HAP-1 (cell line): Measurements from ENCODE around the gene FAM222B.
"Not testable (repeated sequence)": the region's sequence is repeated elsewhere in the genome, so short reads cannot be mapped to it uniquely, and the experiment has no call there.

Source experiments
- DNase-seq, 2 experiments: peaks; one replicate each; pipeline ENCODE4 v3.0.0-alpha.2; 2016 to 2020; ENCODE audit warnings: low spot score in 2 of 2
- H3K27me3 ChIP-seq: fragments of 250-450 bp; sonication (Bioruptor Pico); 2 replicates; pipeline ENCODE4 v1.5.1; 2020; ENCODE audit warnings: low read depth, mild to moderate bottlenecking, moderate library complexity
- H3K36me3 ChIP-seq: fragments of 250-450 bp; sonication (Bioruptor Pico); replicated peaks from 2 replicates; pipeline ENCODE4 v1.5.1; 2020; ENCODE audit warnings: mild to moderate bottlenecking
- H3K4me1 ChIP-seq: fragments of 250-450 bp; sonication (Bioruptor Pico); 2 replicates; pipeline ENCODE4 v1.5.1; 2020; ENCODE audit warnings: mild to moderate bottlenecking
- H3K4me3 ChIP-seq: fragments of 250-450 bp; sonication (Bioruptor Pico); 2 replicates; pipeline ENCODE4 v1.5.1; 2020; ENCODE audit warnings: mild to moderate bottlenecking, moderate library complexity
- H3K9me3 ChIP-seq: fragments of 250-450 bp; sonication (Bioruptor Pico); 2 replicates; pipeline ENCODE4 v1.5.1; 2020; ENCODE audit warnings: mild to moderate bottlenecking, moderate library complexity
- in situ Hi-C: fragments of 300-500 bp; cut with MboI; formaldehyde crosslinking; loops from 3 replicates; pipeline ENCODE4 v1.14.3; 2020; ENCODE audit warnings: low sequenced_read_pairs, inconsistent platforms, mixed read lengths

FAM222B gene

GRCh38 chr17:28843816-28844148 lies 1.2 kb upstream of the FAM222B start:
- Histone ChIP-seq H3K4me1 (peaks cover 9% of the 10 kb centered on the region; the same call in 1 of the 2 replicates), H3K9me3 (no peaks in the 10 kb centered on the region), H3K36me3 (no peaks in the 10 kb centered on the region; the same call in 1 of the 2 replicates), H3K27me3 (no peaks in the 10 kb centered on the region), H3K4me3 (no peak overlapping the region)
- in situ Hi-C loops = no loop called here
- DNase-seq = no peak

GRCh38 chr17:28841901-28842281 lies 699 bp downstream of the FAM222B start:
- peaks cover 9% of the 10 kb centered on the region; the same call in 1 of the 2 replicates for H3K4me1 ChIP-seq
- no peaks in the 10 kb centered on the region for H3K9me3 ChIP-seq
- H3K27me3 ChIP-seq = no peaks in the 10 kb centered on the region
- H3K36me3 ChIP-seq = no peaks in the 10 kb centered on the region; the same call in 1 of the 2 replicates
- DNase-seq = no peak
- in situ Hi-C loops = no loop called here
- peak overlapping the region; percentile 80 for H3K4me3 ChIP-seq

- in situ Hi-C loops = no loop called here
- H3K36me3 ChIP-seq = no peaks in the 10 kb centered on the region; the same call in 1 of the 2 replicates
- H3K9me3 ChIP-seq = no peaks in the 10 kb centered on the region
- H3K4me3 ChIP-seq = no peak overlapping the region
- no peaks in the 10 kb centered on the region for H3K27me3 ChIP-seq
- no peak for DNase-seq
- H3K4me1 ChIP-seq = peaks cover 9% of the 10 kb centered on the region; the same call in 1 of the 2 replicates
Measured at GRCh38 chr17:28839221-28839620, 3.4 kb downstream of the FAM222B start.

- H3K9me3 ChIP-seq, DNase-seq, H3K4me3 ChIP-seq, H3K36me3 ChIP-seq, in situ Hi-C loops, H3K27me3 ChIP-seq, H3K4me1 ChIP-seq: not testable (repeated sequence)
Measured at GRCh38 chr17:28836541-28836940, 6.0 kb downstream of the FAM222B start.

- in situ Hi-C loops = no loop called here
Measured at GRCh38 chr17:28834420-28834819, 8.2 kb downstream of the FAM222B start.

GRCh38 chr17:28828294-28829040 lies 14.1 kb downstream of the FAM222B start:
- Histone ChIP-seq H3K36me3 (no peaks in the 10 kb centered on the region; the same call in 1 of the 2 replicates), H3K9me3 (no peaks in the 10 kb centered on the region), H3K4me1 (no peaks in the 10 kb centered on the region), H3K4me3 (no peak overlapping the region), H3K27me3 (no peaks in the 10 kb centered on the region)
- in situ Hi-C loops = no loop called here
- DNase-seq = no peak

More at GRCh38 chr17:28834420-28834819, 8.2 kb downstream of the FAM222B start:
- Histone ChIP-seq H3K4me3 (no peak overlapping the region), H3K4me1 (no peaks in the 10 kb centered on the region), H3K9me3 (no peaks in the 10 kb centered on the region), H3K36me3 (no peaks in the 10 kb centered on the region; the same call in 1 of the 2 replicates), H3K27me3 (no peaks in the 10 kb centered on the region)
- DNase-seq = no peak

GRCh38 chr17:28827672-28828071 lies 14.9 kb downstream of the FAM222B start:
- no peaks in the 10 kb centered on the region; the same call in 1 of the 2 replicates for H3K36me3 ChIP-seq
- no peaks in the 10 kb centered on the region for H3K9me3 ChIP-seq
- no peaks in the 10 kb centered on the region for H3K4me1 ChIP-seq
- DNase-seq = no peak
- H3K27me3 ChIP-seq = no peaks in the 10 kb centered on the region
- in situ Hi-C loops = no loop called here
- H3K4me3 ChIP-seq = no peak overlapping the region

GRCh38 chr17:28819582-28819981 lies 23.0 kb downstream of the FAM222B start:
- Histone ChIP-seq H3K4me3 (no peak overlapping the region), H3K27me3 (no peaks in the 10 kb centered on the region), H3K36me3 (no peaks in the 10 kb centered on the region), H3K4me1 (peaks cover 22% of the 10 kb centered on the region), H3K9me3 (no peaks in the 10 kb centered on the region)
- in situ Hi-C loops = no loop called here
- DNase-seq = peak in 1 of 2 experiments; percentile 77

- in situ Hi-C loops = no loop called here
- no peak overlapping the region for H3K4me3 ChIP-seq
- H3K27me3 ChIP-seq = no peaks in the 10 kb centered on the region
- H3K4me1 ChIP-seq = peaks cover 22% of the 10 kb centered on the region
- peak; percentile 49 to 89 for DNase-seq
- H3K36me3 ChIP-seq = no peaks in the 10 kb centered on the region
- H3K9me3 ChIP-seq = no peaks in the 10 kb centered on the region
Measured at GRCh38 chr17:28818819-28819221, 23.8 kb downstream of the FAM222B start.

GRCh38 chr17:28816540-28816939 lies 26.1 kb downstream of the FAM222B start:
- in situ Hi-C loops = no loop called here
- DNase-seq = no peak
- Histone ChIP-seq H3K9me3 (no peaks in the 10 kb centered on the region), H3K4me3 (no peak overlapping the region), H3K27me3 (no peaks in the 10 kb centered on the region), H3K4me1 (peaks cover 26% of the 10 kb centered on the region), H3K36me3 (no peaks in the 10 kb centered on the region)

- in situ Hi-C loops = no loop called here
- peak in 1 of 2 experiments; percentile 35 for DNase-seq
- no peaks in the 10 kb centered on the region for H3K36me3 ChIP-seq
- no peaks in the 10 kb centered on the region for H3K9me3 ChIP-seq
- peaks cover 37% of the 10 kb centered on the region for H3K4me1 ChIP-seq
- H3K4me3 ChIP-seq = peak overlapping the region; percentile 71
- H3K27me3 ChIP-seq = no peaks in the 10 kb centered on the region
Measured at GRCh38 chr17:28812748-28813377, 29.7 kb downstream of the FAM222B start.

GRCh38 chr17:28812091-28812747 lies 30.4 kb downstream of the FAM222B start:
- in situ Hi-C loops = no loop called here
- H3K4me1 ChIP-seq = peaks cover 43% of the 10 kb centered on the region
- no peaks in the 10 kb centered on the region for H3K9me3 ChIP-seq
- peak; percentile 94 to 99 for DNase-seq
- H3K36me3 ChIP-seq = no peaks in the 10 kb centered on the region
- peak overlapping the region; percentile 71 for H3K4me3 ChIP-seq
- no peaks in the 10 kb centered on the region for H3K27me3 ChIP-seq

GRCh38 chr17:28811651-28812090 lies 30.9 kb downstream of the FAM222B start:
- Histone ChIP-seq H3K36me3 (no peaks in the 10 kb centered on the region), H3K4me3 (peak overlapping the region; percentile 71), H3K9me3 (no peaks in the 10 kb centered on the region), H3K27me3 (no peaks in the 10 kb centered on the region), H3K4me1 (peaks cover 46% of the 10 kb centered on the region)
- peak in 1 of 2 experiments; percentile 27 for DNase-seq
- in situ Hi-C loops = no loop called here

- peaks cover 6% of the 10 kb centered on the region for H3K36me3 ChIP-seq
- no peak for DNase-seq
- no peak overlapping the region for H3K4me3 ChIP-seq
- H3K9me3 ChIP-seq = no peaks in the 10 kb centered on the region
- H3K4me1 ChIP-seq = peaks cover 46% of the 10 kb centered on the region
- H3K27me3 ChIP-seq = no peaks in the 10 kb centered on the region
- in situ Hi-C loops = no loop called here
Measured at GRCh38 chr17:28810437-28810836, 32.2 kb downstream of the FAM222B start.
